ENCODE data around the gene SDK1.
"Not testable (repeated sequence)": the region's sequence is repeated elsewhere in the genome, so short reads cannot be mapped to it uniquely, and the experiment has no call there.

Gene SDK1

GRCh38 chr7:3657206-3657605 is 356.2 kb downstream of the SDK1 start:
- DNase-seq (ENCODE audit: low read depth in 2 of 2) = no peak

- no peak for DNase-seq (ENCODE audit: low read depth in 2 of 2)
Measured at GRCh38 chr7:3668743-3669142, 367.7 kb downstream of the SDK1 start.

DNA sequence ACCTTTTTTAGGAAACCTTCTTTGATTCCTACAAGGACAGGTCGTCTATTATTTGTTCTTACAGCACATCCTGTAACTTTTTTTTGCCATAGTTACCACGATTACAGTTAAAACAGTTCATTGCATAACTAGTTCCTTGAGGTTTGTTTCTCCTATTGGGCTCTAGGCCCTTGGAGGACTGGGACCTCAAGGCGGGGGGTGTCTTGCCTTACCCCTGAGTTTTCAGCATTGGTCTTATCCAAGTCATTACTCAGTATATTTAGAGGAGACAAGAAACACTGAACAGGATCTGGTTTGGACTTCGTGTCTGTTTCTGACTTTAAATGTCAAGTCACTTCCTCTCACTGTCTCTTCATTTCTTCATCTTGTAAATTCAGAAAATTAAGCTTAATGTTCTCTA is 369.8 kb downstream of the SDK1 start:
- DNase-seq (ENCODE audit: low read depth in 2 of 2) = no peak

GRCh38 chr7:3673524-3673923 is 372.5 kb downstream of the SDK1 start:
- peak in 1 of 2 experiments; percentile 3 for DNase-seq (ENCODE audit: low read depth in 2 of 2)

DNA sequence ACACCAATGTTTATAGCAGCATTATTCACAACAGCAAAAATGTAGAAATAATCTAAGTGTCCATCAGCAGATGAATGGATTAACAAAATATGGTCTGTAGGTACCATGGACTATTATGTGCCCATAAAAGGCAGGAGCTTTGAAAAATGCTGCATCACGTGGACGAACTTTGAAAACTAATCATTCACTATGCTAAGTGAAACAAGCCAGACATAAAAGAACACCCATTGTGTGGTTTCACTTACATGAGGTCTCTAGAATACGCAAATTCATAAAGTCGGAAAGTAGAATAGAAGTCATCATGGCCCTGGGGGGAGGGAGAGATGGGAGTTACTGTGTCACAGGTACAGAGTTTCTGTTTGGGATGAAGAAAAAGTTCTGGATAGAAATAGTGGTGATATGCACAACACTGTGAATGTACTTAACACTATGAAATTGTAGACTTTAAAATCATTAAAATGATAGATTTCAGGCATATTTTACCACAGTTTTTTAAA is 377.3 kb downstream of the SDK1 start:
- no peak for DNase-seq (ENCODE audit: low read depth in 2 of 2)

- no peak for DNase-seq (ENCODE audit: low read depth in 2 of 2)
Measured at GRCh38 chr7:3682028-3682710, 381.1 kb downstream of the SDK1 start.

- DNase-seq (ENCODE audit: low read depth in 2 of 2) = no peak
Measured at GRCh38 chr7:3683546-3684539, 382.8 kb downstream of the SDK1 start.

DNA sequence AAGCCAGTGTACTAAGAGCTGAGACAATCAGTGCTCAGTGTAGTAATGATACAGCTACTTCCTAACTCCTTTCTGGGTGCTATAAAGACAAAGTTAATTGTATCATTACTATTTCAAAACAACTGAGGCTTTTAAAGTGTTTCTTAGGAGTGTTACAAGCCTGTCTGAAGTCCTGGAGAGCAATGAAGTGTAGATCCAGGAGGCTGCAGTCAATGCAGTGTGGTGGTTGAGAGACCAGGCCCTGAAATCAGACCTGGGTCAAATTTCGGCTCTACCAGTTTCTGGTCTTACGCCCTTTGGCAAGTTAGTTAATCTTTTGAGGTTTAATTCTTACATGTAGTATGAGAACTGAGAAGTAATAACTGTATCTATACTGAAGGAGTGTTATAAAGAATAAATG is 387.0 kb downstream of the SDK1 start:
- no peak for DNase-seq (ENCODE audit: low read depth in 2 of 2)

GRCh38 chr7:3688842-3689241 is 387.8 kb downstream of the SDK1 start:
- DNase-seq (ENCODE audit: low read depth in 2 of 2) = no peak

DNA sequence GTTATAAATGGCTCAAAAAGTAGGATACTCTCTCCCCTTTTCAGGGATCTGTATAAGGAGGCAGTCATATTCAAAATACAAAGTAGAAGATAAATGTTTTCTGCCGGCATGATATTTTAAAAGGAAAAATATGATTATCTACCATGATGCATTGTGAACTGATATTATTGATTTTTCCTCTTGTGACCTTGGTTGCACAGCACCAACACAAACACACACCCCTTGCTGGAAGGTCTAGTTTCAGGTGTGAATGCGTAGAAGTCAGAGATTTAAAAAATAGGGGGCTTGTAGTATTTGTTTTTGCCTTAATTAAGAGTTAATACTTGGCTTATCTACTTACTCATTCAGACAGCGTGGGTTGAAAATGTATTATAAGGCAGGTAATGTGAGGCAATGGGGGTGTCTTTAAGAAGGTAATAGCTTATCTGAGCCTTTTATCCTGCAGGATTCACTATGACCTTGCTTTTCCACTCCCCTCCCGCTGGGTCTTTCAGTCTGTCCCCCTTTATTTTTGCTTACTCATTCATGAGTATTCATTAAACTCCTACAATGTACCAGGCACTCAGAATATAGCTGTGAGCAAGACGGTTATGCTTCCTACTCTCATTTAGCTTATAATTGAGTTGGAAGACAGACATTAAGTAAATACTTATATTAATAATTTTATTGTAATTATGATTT is 390.6 kb downstream of the SDK1 start:
- DNase-seq (ENCODE audit: low read depth in 2 of 2) = no peak

DNA sequence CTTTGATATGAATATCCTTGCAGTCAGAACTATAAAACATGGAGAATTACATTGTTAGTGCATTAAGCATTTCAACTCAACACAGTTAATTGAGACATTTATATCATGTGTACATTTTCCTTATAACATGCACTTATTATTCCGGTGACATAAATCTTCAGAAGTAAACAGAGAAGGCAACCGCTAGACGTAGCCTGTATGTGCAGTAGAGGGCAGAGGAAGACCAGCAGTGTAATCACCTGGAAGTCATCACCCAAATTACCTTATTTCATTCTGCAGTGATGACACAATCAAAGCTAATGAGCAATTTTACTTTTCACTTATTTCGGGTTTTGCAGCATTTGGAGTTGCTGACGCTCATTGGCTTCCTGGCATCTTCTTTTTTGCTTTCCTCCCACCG is 394.6 kb downstream of the SDK1 start:
- DNase-seq (ENCODE audit: low read depth in 2 of 2) = no peak

GRCh38 chr7:3696113-3696512 is 395.1 kb downstream of the SDK1 start:
- DNase-seq (ENCODE audit: low read depth in 2 of 2) = no peak

DNA sequence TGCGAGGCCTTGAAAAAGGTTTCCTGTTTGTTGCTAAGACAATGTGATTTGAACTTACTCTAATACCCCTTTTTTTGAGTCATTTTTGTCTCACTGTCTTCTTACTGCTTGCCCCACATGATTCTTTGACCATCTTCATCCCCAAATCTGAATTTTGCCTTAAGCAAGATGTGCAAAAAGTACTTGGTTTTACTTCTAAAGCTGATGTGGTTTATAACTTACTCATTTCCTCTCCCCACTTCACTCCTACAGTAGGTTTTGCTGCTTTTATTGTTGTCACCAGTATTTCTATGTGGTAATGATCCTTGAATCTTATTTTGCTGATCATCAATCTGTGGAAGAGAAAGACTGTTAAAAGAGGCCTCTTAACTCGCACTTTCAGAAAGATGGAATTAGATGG is 396.4 kb downstream of the SDK1 start:
- no peak for DNase-seq (ENCODE audit: low read depth in 2 of 2)

- no peak for DNase-seq (ENCODE audit: low read depth in 2 of 2)
Measured at GRCh38 chr7:3705258-3705657, 404.2 kb downstream of the SDK1 start.

- DNase-seq (ENCODE audit: low read depth in 2 of 2) = not testable (repeated sequence)
Measured at GRCh38 chr7:3706091-3706490, 405.0 kb downstream of the SDK1 start.

DNA sequence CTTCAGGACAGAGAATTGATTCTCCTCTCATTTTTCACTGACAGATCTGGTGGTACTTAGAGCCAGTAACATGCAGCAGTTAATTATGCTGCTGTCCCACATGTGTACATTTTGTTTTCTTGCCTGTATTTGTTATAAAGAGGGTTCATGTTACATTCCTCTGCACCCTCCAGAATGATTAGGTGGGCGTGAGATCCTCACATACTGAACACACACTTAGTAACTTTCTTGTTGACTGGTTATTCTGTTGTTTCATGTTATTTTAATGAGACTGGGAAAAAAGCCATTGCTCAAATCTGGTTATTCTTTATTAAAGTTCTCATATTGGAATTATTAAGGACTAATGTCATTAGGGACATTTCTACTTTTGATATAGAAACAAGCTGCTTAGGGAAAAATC is 409.1 kb downstream of the SDK1 start:
- DNase-seq (ENCODE audit: low read depth in 2 of 2) = no peak

DNA sequence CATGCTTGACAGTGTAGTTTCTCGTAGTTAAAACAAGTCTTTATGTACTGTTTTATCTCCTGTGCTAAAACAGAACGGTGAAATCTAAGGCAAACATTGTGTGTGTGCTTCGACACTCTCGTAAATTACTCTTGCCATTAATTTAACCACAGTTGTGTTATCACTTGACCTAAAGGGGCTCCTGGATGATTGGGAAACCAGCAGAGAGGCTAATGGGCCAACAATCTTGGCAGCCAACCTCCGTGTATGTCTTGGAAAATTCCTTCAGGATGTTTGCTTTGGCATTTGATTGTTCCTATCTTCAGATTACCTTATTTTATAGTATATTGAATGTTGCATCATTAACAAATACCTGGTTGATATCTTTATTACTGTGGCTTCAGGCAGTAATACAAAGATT is 409.5 kb downstream of the SDK1 start:
- DNase-seq (ENCODE audit: low read depth in 2 of 2) = no peak

DNA sequence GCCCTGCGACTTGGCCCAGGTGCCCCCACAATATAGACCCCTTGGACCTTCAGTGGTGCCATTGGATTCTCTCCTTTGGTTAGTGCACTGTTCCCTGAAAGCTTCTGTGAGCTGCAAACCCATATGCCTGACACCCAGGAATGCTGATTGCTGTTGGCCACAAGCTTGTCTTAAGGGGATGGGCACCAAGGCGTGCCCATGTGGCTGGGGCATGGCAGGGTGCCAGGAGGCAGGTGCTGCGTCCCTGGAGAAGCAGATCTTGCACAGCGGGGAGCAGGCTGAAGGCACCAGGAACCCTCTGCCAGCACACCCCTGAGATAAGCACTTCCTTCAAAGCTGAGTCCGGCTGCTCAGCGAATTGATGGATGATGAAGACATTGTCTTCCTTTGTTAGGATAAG is 411.8 kb downstream of the SDK1 start:
- DNase-seq (ENCODE audit: low read depth in 2 of 2) = no peak

DNA sequence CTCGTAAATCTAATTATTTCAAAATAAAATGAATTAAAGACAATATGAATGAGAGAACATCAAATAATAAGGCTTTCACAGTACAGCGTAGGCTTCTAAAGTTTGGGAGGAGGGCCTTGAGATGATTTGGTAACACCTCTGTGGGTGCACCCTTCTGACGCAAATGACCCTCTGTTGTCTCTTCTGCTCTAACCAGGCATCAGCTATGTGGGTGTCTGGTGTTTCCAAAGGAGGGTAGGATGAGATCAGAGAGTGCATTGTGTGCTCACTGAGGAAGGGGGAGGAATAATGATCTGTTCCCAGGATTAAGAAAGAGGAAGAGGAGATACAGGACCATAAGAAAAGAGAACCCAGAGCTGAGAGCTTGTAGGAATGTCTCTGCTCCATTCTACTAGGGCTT is 420.4 kb downstream of the SDK1 start:
- no peak for DNase-seq (ENCODE audit: low read depth in 2 of 2)

GRCh38 chr7:3722396-3722922 is 421.4 kb downstream of the SDK1 start:
- DNase-seq (ENCODE audit: low read depth in 2 of 2) = no peak

- no peak for DNase-seq (ENCODE audit: low read depth in 2 of 2)
Measured at GRCh38 chr7:3725155-3726059, 424.4 kb downstream of the SDK1 start.

Data from fibroblast of skin of left quadriceps (primary cell).